Caki2 (cell line): ENCODE data around the gene GABRG1. TPM values are rescaled to one million over a fixed set of nuclear protein-coding genes. Genes with fewer than 3 reads are reported as not detected.

Experiments used
- DNase-seq: peaks from one replicate; pipeline ENCODE4 v3.0.0-alpha.2; 2015; ENCODE audit warnings: low read depth
- in situ Hi-C: cut with HindIII; loops from 2 replicates; pipeline ENCODE4 v1.10.0; 2016; ENCODE audit warnings: low sequenced_read_pairs, low pct_unique_long_range_greater_than_20kb, mixed read lengths
- total RNA-seq: library from RNA; depleted of rRNA; stranded (reverse); fragments of >200 nt; shearing (Covaris generic); gene quantifications from 2 replicates; pipeline ENCODE4 v1.2.3, GENCODE V29; 2014; ENCODE audit warnings: low replicate concordance; rRNA removed

The GABRG1 gene
- not detected in 2 replicates for total RNA-seq

GRCh38 chr4:46123913-46124755 is at the start of gene GABRG1:
Gene GABRG1, minus strand, starts transcription at chr4:46124054. Its CDS starts 141 bp downstream, at chr4:46123913.
- no peak for DNase-seq
- in situ Hi-C loops = no loop called here

- in situ Hi-C loops = no loop called here
- no peak for DNase-seq
Observed at GRCh38 chr4:46146993-46147392, 23.1 kb upstream of the GABRG1 start.

DNA sequence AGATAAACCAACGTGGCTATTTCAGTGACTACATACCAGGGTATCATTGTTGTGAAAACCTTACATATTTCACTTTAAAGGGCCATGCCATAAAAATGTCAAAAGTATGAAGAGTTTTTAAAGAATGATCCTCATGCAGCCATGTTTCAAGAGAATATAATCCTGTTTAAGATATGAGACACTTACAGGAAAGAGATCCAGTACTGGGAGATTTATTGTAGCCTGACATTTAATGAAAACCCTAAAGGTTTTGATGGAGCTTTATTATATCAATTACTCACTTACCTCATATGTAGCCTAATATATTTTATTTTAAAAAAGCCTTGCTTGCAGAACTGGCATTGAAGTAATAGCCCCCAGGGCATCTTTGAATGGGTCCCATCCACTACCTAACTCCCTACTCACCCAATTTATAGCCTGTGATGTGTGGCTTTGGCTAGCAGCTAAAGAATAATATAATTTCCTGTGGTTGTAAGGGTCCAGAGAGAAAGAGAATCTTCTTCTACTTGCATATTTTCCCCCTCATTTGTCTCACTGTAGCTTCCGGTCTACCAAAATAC is 7.7 kb upstream of the GABRG1 start:
- DNase-seq = no peak
- in situ Hi-C loops = no loop called here

DNA sequence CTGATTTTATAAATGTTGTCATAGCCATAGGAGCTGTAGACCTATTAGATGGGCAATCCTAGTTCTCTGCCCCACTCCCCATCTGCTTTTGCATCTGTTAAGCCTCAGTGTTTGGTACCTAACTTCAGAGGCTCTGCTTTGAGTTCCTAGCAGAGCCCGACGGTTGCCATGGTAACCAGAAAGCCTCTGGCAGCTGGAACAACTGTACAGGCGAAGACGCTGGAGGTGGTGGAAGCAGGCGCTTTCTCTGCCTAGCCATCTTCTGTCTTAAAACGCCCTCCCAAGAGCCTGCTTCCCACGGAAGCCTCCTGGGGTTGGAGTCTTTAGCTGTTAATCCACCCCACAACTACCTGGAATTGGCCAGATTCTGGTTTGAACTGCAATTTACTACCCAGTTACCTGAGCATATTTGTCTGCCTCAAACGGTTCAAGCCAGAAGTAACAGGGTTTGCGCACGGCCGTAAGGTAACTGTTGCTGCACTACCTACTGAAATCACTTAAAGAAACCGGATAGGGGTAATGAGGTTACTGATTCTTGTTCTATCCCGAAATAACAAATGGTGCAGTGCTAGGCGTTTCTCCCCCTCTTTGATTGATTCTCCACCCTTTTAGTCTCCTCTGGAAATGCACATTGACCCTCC is 1.0 kb upstream of the GABRG1 start:
- in situ Hi-C loops = no loop called here
- DNase-seq = no peak

GRCh38 chr4:46081674-46082073 is 42.2 kb downstream of the GABRG1 start:
- in situ Hi-C loops = no loop called here
- no peak for DNase-seq

DNA sequence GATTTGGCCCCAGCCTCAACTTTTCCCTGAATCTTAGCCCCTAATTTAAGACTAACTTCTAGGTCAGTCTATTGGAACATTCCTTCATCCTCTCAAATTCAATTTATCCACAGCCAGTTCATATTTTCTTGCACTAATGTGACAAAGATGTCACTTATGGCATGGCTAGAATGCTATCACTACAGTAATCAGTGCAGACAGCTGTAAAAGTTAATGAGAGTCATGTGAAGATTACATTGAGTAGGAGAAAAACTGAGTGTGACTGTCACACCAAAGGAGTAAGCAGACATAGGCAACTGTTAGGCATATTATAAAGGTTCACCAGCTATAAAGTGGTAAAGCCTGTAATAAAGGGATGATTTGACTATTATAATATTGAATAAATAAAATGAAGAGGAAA is 42.6 kb downstream of the GABRG1 start:
- no peak for DNase-seq
- in situ Hi-C loops = no loop called here

- DNase-seq = no peak
- in situ Hi-C loops = no loop called here
Observed at GRCh38 chr4:46073778-46074177, 50.1 kb downstream of the GABRG1 start.

GRCh38 chr4:46051392-46051791 is 72.5 kb downstream of the GABRG1 start:
- in situ Hi-C loops = no loop called here
- no peak for DNase-seq

DNA sequence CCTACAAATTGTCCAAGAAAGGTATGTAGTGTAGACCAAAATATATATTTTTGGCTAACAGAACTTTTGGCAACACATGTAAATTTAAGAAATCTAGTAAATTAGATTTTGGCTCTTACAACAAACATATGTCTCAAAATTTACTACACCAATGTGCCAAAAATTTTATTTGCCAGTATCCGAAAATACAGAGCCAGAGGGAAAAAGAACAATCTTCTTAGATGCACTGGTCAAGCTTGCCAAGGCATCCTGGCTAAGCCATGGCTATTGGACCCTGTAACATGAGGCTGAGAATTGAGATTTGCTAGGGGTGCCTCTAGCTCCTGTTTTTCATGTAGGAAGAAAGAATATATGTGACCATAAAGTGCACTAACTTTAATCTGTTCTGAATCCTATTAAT is 91.8 kb downstream of the GABRG1 start:
- DNase-seq = no peak
- in situ Hi-C loops = no loop called here

DNA sequence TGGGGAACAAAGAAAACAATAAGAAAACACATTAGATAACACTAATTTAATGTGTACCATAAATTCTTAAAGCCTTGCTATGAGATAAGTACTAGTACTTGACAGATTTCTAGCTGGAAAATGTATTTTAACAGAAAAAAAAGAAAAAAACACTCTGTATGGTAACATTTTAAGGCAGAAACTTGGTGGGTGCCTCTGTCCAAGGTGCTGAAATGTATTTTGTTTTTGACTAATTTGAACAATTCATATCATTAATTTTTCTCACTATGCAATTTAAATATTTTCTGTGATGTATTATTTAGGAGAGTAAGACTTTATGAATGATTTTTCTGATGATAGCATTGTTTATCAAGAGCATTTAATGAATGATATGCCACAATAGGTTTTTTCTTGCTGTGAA is 107.5 kb downstream of the GABRG1 start:
- DNase-seq = no peak
- in situ Hi-C loops = no loop called here

DNA sequence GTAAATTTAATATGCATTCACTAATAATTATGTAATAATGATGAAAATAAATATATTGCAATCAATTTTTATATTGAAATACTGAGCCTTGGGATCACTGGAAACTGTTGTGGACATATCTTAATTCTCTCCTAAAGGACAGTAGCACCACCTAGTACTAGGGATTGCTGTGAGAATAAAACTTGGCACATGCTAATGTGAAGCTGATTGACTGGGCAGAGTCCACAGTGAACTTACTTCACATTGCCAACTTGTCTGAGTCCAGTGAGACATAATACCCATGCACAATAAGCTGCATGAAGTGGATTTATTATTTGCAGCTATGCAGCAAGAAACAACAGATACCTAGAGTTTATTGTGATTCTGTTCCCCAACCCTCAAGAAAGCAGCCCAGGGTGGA is 131.1 kb downstream of the GABRG1 start:
- DNase-seq = no peak
- in situ Hi-C loops = no loop called here

- no peak for DNase-seq
- in situ Hi-C loops = no loop called here
Observed at GRCh38 chr4:45989775-45990174, 134.1 kb downstream of the GABRG1 start.

GRCh38 chr4:45987858-45988257 is 136.0 kb downstream of the GABRG1 start:
- no peak for DNase-seq
- in situ Hi-C loops = no loop called here
